ENCODE data around the gene SRSF6.

Gene SRSF6

GRCh38 chr20:43426172-43426571 lies 31.5 kb upstream of the SRSF6 start:
- Histone ChIP-seq H3K9ac (ENCODE audit: low read length) (no peak overlapping the region), H3K4me3 (ENCODE audit: low read depth, low read length, poor library complexity, severe bottlenecking) (no peak overlapping the region), H3K27ac (ENCODE audit: low read depth, low read length, poor library complexity, severe bottlenecking) (no peak overlapping the region), H3K27me3 (ENCODE audit: insufficient read depth, low read length) (peaks cover 4% of the 10 kb centered on the region; the same call in 1 of the 2 replicates), H3K4me1 (ENCODE audit: insufficient read depth, low read length, severe bottlenecking) (no peaks in the 10 kb centered on the region), H2AFZ (ENCODE audit: low read length) (no peak overlapping the region), H3F3A (ENCODE audit: insufficient read depth, low read length) (no peaks in the 10 kb centered on the region), H3K4me2 (ENCODE audit: low read length) (no peak overlapping the region), H3K9me3 (ENCODE audit: low read length) (no peaks in the 10 kb centered on the region), H4K20me1 (ENCODE audit: insufficient read depth, low read length) (no peaks in the 10 kb centered on the region), H3K36me3 (ENCODE audit: insufficient read depth, low read length) (no peaks in the 10 kb centered on the region), H3K79me2 (ENCODE audit: insufficient read depth, low read length) (no peaks in the 10 kb centered on the region), H3K9me2 (ENCODE audit: low read depth, low read length) (no peaks in the 10 kb centered on the region)
- TF ChIP-seq CTCF (IDR thresholded peaks at IDR 0.05; ENCODE audit: low read length) (no peak), EZH2 (IDR thresholded peaks at IDR 0.05; ENCODE audit: borderline replicate concordance, low read length) (no peak)

- Histone ChIP-seq H3K36me3 (ENCODE audit: insufficient read depth, low read length) (no peaks in the 10 kb centered on the region), H2AFZ (ENCODE audit: low read length) (no peak overlapping the region), H3F3A (ENCODE audit: insufficient read depth, low read length) (no peaks in the 10 kb centered on the region), H3K9me2 (ENCODE audit: low read depth, low read length) (no peaks in the 10 kb centered on the region), H3K4me3 (ENCODE audit: low read depth, low read length, poor library complexity, severe bottlenecking) (no peak overlapping the region), H3K9ac (ENCODE audit: low read length) (no peak overlapping the region), H3K9me3 (ENCODE audit: low read length) (no peaks in the 10 kb centered on the region), H4K20me1 (ENCODE audit: insufficient read depth, low read length) (no peaks in the 10 kb centered on the region), H3K4me2 (ENCODE audit: low read length) (no peak overlapping the region), H3K27ac (ENCODE audit: low read depth, low read length, poor library complexity, severe bottlenecking) (no peak overlapping the region), H3K79me2 (ENCODE audit: insufficient read depth, low read length) (no peaks in the 10 kb centered on the region), H3K27me3 (ENCODE audit: insufficient read depth, low read length) (peaks cover 4% of the 10 kb centered on the region), H3K4me1 (ENCODE audit: insufficient read depth, low read length, severe bottlenecking) (no peaks in the 10 kb centered on the region)
- TF ChIP-seq EZH2 (IDR thresholded peaks at IDR 0.05; ENCODE audit: borderline replicate concordance, low read length): no peak
These were observed 27.2 kb upstream of the SRSF6 start for GRCh38 chr20:43430265-43431133.

GRCh38 chr20:43431134-43431519 lies 26.6 kb upstream of the SRSF6 start:
- no peak for TF ChIP-seq CTCF (IDR thresholded peaks at IDR 0.05; ENCODE audit: low read length)
- H2AFZ ChIP-seq (ENCODE audit: low read length): no peak overlapping the region
- no peaks in the 10 kb centered on the region for H3K9me3 ChIP-seq (ENCODE audit: low read length)
- H3K79me2 ChIP-seq (ENCODE audit: insufficient read depth, low read length): no peaks in the 10 kb centered on the region
- no peaks in the 10 kb centered on the region for H3K4me1 ChIP-seq (ENCODE audit: insufficient read depth, low read length, severe bottlenecking)
- H4K20me1 ChIP-seq (ENCODE audit: insufficient read depth, low read length): no peaks in the 10 kb centered on the region
- no peak overlapping the region for H3K27ac ChIP-seq (ENCODE audit: low read depth, low read length, poor library complexity, severe bottlenecking)
- H3K4me2 ChIP-seq (ENCODE audit: low read length): no peak overlapping the region
- no peak overlapping the region for H3K9ac ChIP-seq (ENCODE audit: low read length)
- H3K9me2 ChIP-seq (ENCODE audit: low read depth, low read length): no peaks in the 10 kb centered on the region
- H3F3A ChIP-seq (ENCODE audit: insufficient read depth, low read length): no peaks in the 10 kb centered on the region
- H3K4me3 ChIP-seq (ENCODE audit: low read depth, low read length, poor library complexity, severe bottlenecking): no peak overlapping the region
- H3K36me3 ChIP-seq (ENCODE audit: insufficient read depth, low read length): no peaks in the 10 kb centered on the region
- peaks cover 4% of the 10 kb centered on the region for H3K27me3 ChIP-seq (ENCODE audit: insufficient read depth, low read length)

GRCh38 chr20:43432498-43432897 lies 25.2 kb upstream of the SRSF6 start:
- Histone ChIP-seq H4K20me1 (ENCODE audit: insufficient read depth, low read length) (no peaks in the 10 kb centered on the region), H3K4me3 (ENCODE audit: low read depth, low read length, poor library complexity, severe bottlenecking) (no peak overlapping the region), H3K79me2 (ENCODE audit: insufficient read depth, low read length) (no peaks in the 10 kb centered on the region), H3K36me3 (ENCODE audit: insufficient read depth, low read length) (no peaks in the 10 kb centered on the region), H2AFZ (ENCODE audit: low read length) (no peak overlapping the region), H3K27ac (ENCODE audit: low read depth, low read length, poor library complexity, severe bottlenecking) (no peak overlapping the region), H3K4me2 (ENCODE audit: low read length) (no peak overlapping the region), H3K27me3 (ENCODE audit: insufficient read depth, low read length) (peaks cover 4% of the 10 kb centered on the region), H3K9me3 (ENCODE audit: low read length) (no peaks in the 10 kb centered on the region), H3K9me2 (ENCODE audit: low read depth, low read length) (no peaks in the 10 kb centered on the region), H3K4me1 (ENCODE audit: insufficient read depth, low read length, severe bottlenecking) (no peaks in the 10 kb centered on the region), H3K9ac (ENCODE audit: low read length) (no peak overlapping the region), H3F3A (ENCODE audit: insufficient read depth, low read length) (no peaks in the 10 kb centered on the region)
- no peak for TF ChIP-seq CTCF (IDR thresholded peaks at IDR 0.05; ENCODE audit: low read length)
- TF ChIP-seq EZH2 (IDR thresholded peaks at IDR 0.05; ENCODE audit: borderline replicate concordance, low read length): no peak
